GM21367 (cell line): Measurements from ENCODE around the gene LAMA5.

Source experiments
- ATAC-seq: cut with Tn5 transposase; IDR thresholded peaks from one replicate; pipeline ENCODE4 v1.9.1; 2021; ENCODE audit not compliant: unreplicated experiment

The LAMA5 gene

DNA sequence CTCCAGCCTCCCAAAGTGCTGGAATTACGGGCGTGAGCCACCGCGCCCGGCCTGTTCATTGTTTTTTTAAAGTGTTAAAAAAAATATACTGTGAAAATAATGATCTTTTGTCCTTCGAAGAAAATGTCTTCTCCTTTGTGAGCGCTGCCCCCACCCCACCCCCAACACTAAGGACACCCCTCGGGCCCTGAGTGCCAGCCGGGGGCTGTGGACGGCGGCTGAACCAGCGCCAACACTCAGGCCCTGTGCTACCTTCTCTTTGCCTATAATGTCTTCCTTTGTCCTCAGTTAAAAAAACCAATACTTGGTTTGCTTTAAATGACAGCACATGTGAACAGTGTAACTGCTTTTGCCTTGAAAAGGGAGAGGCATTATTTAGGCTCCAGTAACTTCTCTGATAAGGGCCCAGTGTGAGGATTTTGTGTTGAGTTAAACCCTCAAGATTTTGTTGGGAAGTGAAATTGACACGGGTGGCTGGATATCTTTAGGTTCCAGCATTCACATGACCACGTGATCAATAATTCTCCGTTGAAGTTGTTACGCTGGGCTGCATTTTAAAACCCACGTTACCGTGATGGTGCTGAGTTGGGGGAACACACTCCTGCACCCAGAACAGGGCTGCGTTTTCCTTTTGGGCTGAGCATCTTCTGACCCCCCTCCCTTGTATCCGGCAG is 73.9 kb downstream of the LAMA5 start:
- no peak for ATAC-seq

DNA sequence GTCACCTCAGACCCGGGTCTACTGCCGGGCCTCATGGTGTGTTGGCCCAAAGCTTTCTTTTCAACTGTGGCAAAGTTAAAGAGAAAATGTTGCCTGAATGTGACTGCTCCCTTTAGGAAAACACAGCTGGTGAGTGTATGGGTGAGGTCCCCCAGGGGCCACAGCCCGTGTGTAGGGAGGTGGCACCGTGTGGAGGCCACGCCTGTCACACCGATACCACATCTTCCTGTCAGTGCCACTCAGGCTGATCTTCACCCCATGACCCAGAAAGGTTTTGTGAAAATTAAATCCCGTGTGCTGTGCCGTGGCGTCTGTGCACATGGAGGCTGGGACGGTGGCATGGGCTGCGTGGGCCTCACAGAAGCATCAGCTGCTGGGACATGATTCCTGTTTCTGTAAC is 75.0 kb downstream of the LAMA5 start:
- no peak for ATAC-seq

DNA sequence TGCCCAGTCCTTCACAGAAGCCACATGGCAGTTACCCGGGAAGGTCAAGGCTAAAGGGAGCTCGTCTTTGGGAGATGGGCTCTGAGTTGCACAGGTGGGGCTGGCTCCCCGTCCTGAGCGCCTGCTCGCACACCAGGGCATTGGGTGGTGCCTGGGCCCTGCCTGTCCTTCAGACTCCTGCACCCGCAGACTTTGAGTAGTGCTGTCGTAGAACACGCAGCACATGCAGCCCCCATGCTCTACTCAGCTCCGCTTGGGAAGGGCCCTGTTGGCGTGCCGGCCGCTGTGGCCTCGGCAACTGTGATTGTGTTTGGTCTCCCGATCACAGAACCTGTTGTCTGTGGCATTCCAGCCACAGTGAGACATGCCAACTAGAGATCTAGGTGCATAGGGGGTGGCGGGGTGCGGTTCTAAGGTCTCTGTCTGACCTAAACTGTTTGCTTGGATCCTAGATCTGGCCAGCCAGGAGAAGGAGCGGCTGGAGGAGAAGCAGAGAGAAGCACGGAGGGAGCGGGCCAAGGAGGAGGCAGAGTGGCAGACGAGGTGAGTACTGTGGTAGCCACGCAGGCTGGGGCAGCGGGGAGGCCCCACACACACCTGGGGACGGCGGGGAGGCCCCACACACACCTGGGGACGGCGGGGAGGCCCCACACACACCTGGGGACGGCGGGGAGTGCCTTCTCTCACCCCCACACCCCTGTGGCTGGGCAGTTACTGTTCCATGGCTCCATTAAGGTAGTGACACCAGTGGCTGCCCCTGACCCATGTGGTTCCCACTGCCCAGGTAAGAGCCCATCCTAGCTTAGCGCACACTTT is 75.7 kb downstream of the LAMA5 start:
- ATAC-seq = no peak

DNA sequence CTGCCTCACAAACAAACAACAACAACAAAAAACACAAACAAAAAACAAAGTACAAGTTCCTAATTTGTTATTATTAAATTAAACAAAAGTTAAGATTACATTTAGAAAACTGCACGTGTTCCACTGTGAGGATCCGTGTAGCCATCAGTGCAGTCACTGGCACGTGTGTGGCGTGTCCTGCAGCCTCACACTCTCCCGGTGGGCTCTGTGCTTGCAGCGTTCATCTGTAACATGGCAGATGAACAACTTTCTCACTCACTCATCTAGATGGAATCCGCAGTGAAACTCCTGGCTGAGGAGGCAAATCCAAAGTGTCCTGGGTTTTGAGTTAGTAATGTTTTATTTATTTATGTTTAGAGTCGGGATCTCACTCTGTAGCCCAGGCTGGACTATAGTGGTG is 77.2 kb downstream of the LAMA5 start:
- no peak for ATAC-seq

DNA sequence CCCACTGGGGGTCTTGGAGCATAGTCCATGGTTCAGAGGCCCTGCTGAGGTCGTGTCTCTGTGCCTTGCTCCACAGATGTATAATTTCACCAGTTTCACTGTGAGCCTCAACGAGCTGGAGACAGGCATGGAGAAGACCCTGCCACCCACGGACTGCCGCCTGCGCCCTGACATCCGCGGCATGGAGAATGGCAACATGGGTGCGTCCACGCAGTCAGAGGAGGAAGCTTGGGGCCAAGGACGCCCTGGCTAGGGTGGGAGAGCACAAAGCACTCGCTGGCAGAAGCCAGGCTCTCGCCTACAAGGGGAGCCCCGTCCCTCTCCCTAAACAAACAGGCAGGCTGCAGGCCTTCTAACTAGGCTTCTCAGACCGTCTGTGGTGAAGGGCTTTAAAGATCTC is 78.0 kb downstream of the LAMA5 start:
- no peak for ATAC-seq

DNA sequence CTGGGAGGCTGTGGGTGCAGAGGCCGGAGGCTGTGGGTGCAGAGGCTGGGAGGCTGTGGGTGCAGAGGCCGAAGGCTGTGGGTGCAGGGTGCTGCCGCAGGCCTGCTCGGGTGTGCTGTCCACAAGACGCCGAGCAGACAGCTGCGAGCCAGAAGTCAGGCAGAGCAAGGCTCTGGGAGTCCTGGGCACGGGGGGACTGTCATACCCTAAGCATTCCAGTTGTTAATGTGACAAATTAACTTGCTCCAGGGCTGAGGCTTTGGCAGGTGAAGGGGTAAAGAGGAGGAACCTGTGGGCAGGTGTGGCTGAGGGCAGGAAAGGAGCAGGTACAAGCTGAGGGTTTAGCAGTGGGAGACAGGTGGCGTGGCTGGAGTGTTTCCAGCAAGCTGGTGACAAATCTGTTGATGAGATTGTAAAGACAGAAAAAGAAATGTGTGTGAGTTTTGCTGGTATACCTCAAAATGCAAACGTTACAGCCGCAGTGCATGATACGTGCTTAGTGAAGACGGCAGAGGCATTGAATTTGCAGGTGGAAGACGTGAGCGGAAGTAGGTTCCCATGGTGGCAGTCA is 78.5 kb downstream of the LAMA5 start:
- no peak for ATAC-seq

DNA sequence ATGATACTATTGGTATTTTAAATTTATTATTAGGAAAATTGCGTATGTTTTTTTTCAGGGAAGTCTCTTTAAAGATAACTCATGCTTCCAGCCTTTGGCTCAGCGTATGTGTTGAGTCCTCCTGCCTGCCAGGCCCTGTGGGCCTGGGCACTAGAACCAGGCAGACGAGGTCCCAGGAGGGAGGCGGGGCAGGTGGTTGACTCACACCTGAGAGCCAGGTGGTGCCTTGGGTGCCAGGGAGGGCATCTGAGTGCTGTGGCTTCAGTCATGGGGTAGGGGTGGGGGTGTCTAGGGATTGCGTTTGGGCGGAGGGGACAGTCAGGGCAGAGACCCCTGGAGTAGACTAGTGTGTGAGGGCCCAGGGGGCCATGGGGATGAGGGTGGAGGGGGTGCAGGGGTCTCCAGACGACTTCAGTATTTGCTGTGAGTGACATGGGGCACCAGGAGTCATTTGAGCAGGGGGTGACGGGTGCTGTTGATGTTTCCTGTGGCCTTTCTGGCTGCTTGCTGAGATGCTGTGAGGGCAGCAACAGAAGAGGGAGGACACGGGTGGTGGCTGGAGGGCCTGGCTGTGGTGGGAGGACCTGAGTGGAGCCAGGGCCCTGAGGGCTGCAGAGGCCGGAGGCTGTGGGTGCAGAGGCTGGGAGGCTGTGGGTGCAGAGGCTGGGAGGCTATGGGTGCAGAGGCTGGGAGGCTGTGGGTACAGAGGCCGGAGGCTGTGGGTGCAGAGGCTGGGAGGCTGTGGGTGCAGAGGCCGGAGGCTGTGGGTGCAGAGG is 79.2 kb downstream of the LAMA5 start:
- no peak for ATAC-seq

DNA sequence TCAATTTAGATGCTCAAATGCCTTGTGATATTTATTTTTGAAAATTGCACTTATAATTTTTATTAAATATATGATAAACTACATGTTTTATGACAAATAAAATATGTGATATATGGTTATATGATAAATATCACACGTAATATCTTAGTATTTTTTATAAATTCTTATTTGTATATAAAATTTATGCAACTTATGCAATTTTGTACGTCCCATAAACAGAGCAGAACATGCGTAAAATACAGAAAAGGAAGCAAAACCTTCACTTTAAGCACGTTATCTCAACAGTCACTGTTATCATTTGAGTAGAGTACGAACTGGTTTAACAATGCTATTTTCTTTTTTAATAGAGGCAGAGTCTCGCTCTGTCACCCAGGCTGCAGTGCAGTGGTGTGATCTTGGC is 80.0 kb downstream of the LAMA5 start:
- no peak for ATAC-seq

DNA sequence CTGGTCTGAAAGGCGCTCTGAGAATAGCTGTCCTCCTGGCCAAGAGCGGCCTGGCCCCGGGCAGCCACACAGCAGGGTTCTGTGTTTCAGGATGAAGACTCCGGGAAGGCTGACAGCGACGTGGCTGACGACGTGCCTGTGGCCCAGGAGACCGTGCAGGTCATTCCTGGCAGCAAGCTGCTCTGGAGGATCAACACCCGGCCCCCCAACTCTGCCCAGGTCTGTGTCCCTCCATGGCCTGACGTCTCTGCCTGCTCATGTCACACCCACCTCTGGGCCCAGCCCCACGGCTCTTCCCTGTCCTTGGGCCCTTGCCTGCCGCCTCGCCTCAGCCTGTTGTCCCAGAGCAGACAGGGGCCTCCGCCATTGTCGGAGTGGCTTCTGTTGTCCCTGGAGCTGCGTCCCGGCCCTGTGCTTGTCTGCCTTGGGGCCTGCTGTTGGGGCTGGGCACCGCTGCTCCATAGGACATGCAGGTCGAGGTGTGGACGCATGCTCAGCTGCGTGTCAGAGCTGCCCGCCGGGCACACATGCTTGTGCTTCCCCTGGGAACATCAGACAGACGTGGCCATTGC is 80.5 kb downstream of the LAMA5 start:
- no peak for ATAC-seq

DNA sequence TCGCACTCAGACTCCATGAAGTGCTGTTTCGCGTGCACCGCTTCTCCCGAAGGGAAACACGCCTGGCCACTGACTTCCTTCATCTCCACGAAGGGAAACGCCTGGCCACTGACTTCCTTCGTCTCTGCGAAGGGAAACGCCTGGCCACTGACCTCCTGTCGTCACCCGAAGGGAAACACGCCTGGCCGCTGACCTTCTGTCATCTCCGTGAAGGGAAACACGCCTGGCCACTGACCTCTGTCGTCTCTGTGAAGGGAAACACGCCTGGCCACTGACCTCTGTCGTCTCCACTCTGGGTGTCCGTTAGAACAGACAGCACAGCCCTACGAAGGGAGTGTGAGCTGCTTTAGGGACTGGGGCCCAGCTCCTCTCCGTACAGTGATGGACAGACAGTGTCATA is 81.4 kb downstream of the LAMA5 start:
- no peak for ATAC-seq

DNA sequence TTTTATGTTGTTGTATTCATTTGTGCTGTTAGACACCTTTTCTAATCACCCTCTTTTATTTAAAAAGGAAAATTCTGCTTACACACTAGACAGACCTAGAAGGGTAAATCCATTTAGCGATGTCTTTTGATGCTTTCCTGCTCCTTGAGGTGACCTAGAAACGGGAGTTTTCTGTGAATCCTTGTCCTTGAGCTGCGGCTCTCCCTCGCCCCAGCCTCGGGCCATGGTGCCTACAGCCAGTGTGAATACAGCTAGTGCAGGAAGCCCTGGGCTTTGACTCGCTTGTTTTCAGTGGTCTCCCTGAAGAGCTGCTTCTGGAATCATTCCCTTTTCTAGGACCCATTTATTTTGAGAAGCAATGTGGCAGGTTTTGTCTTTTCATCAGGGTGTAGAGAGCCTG is 82.0 kb downstream of the LAMA5 start:
- no peak for ATAC-seq

DNA sequence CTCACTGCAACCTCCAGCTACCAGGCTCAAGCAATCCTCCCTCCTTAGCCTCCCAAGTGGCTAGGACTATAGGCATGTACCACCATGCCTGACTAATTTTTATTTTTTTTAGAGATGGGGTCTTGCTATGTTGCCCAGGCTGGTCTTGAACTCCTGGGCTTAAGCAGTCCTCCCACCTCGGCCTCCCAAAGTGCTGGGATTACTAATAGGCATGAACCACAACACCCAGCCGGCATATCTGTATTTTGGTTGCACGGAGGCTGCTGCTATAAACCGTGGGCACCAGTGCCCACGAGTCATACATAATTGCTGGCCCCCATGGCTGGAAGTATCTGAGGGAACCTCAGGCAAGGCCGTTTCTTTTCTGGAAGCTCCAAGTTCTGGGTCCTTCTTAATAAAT is 82.7 kb downstream of the LAMA5 start:
- ATAC-seq = no peak

DNA sequence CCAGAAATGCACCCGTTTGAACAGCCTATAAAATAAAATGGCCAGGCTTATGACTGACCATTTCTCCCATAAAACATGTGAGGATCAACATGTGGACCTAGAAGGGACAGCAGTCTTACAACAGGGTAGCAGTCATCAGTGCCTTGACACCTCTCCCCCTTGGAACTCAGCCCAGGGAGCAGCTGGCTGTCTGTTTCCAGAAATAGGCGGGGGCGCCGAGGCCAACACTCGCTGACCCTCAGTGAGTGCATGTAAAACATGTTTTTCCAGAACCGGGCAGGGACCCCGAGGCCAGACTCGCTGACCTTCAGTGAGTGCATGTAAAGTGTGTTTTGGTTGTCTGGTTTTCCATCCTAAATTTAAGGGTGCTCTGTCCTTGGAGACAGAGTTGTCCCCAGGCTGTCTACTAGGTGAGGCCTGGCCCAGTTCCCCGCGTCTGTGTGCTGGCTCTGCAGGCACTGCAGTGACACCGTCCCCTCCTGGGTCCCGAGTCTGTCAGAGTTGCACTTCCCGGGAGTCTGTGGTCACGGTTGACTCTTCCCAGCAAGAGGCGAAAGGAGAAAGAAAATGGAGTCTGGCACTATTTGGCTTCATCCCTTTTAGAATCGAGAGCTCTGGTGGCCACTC is 84.1 kb downstream of the LAMA5 start:
- no peak for ATAC-seq

DNA sequence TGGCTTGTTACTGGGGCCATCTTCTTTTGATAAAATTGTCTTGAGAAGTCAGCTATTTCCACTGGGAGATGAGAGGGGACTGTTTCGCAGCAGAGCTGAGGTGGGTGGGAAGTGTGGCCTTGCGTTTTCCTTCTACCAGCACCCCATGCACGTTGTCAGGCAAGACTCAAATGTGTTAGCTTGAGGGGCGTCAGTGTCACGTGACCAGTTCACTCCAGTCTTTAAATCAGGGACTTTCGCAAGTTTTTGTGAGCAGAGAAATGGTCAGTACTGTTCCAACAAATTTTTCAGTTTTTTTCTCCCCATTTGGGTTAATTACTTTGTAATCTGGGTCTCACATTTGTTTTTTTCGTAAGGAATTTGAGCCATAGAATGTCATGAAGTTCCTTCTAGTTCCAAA is 85.0 kb downstream of the LAMA5 start:
- ATAC-seq = no peak

DNA sequence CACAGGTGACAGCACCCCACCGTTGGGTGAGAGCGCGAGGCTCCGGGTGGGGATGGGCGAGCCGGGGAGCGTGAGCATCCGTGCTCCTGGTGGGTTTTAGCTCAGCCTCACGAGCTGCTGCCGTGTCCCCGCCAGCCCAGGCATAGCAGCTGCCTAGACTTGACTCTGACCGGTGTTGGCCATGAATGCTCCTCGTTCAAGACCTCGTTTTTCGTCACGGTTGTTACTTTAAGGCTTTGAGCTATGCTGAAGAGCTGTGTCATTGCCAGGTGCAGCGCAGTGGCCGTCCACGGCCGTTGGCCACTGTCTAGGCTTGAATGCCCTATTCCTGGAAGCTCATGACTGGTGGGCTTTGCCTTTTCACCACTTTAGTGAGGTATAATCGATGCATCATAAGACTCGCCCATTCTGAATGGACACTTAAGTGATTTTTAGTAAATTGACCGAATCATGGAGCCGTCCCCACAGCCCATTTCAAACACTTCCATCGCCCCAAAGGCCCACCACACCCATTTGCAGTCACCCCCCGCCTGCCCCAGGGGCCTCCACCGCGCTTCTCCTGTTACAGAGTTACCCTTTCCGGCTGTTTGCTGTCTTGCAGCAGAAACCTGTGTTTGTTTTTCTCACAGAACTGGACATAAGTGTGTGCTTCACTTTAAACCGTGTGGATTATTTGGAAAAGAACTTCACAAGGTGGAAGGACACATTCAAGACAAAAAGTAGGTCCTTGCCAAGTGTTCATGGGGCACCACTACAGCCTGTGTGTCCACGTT is 85.8 kb downstream of the LAMA5 start:
- no peak for ATAC-seq

DNA sequence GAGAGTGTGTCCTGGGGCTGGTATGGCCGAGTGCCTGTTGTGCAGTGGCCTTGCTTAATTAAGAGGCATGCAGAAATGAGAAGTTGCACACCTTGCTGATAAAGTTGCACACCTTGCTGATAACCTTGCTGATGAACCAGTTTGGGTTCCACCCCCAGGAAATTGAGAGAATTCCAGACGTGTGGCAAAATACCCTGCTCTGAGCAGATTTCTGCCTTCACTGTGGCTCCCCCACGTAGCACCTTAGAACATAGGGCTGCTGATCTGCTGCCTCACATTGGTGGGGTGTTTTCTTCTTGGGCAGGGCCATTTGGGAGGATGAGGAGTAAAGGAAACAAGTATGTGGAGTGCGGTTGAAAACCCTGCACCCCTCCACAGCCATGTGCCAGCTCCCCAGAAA is 86.8 kb downstream of the LAMA5 start:
- no peak for ATAC-seq

DNA sequence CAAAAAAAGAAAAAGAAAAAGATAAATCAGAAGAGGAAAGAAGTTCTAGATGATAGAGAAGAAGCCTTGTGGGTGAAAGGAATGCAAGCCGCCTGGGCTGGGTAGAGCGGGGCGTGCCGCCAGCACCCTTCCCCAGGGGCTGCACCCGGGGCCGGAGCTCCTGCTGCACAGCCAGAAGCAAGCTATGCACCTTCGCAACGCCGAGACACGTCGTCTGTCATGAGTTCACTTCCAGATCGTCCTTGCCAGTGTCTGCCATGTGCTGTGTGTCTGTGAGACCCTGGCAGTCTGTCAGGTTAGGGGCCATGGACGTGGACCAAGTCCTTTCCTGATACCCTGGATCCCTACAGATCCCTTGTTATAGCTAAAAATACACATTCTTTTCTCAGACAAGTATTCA is 89.9 kb downstream of the LAMA5 start:
- no peak for ATAC-seq

DNA sequence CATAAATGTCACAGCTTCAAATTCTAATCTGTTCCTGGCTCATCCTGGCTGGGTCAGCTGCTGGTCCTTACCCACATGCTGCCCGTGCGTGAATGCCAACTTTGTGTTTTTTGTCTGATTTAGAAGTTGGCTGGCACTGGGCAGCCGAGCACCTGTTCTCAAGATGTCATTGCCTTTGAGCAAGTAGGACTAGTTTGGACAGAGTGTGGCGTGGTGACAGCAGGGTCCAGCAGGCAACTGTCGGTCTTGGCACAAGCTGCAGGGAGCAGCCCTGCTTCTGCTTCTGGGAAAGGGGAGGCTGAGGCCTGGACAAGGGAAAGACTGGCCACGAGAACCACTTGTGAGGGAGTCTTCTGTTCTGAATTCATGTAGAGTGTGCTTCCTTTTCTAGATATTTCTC is 90.7 kb downstream of the LAMA5 start:
- no peak for ATAC-seq

DNA sequence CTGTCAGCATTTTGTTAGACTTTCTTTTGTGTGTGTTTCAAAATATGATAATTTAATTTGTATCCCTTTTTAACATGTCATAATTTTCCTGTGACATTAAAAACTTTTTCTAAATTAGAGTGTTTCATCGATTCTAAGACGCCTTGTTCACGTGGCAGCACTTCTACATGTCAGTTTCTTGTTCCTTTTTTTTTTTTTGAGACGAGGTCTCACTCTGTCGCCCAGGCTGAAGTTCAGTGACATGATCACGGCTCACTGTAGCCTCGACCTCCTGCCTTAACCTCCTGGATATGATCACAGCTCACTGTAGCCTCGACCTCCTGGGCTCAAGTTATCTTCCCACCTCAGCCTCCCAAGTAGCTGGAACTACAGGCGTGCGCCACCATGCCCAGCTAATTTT is 91.9 kb downstream of the LAMA5 start:
- no peak for ATAC-seq

DNA sequence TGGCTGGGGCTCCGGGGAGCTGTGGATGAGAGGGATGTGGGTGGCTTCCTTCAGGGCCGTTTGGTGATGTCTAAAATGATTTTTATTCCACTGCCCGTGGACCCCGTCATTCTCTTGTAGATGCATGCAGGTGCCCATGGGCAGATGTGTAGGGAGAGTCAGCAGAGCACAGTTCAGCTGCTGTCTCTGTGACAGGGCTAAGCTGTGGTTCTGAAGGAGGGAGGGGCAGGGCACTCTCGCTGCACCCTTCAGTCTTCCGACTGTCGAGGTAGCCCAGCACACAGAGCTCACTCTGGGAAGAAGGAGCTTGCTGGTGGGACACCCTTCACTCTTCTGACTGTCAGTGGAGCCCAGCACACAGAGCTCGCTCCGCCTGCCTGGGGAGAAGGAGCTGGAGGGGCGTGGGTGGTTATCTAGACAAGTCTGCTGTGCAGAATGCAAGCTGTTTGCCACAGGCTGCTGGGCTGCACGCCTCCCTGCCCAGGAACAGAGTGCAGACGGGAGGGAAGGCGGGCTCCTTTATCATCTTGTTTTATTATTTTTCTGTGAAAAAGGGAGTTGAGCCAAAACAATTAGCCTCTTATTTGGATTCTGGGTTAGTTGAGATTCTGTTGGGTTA is 92.7 kb downstream of the LAMA5 start:
- no peak for ATAC-seq
